Renal pelvis (tissue), 4 donors: ENCODE measurements around the gene EYS. TPM values are rescaled to one million over a fixed set of nuclear protein-coding genes. Genes with fewer than 3 reads are reported as not detected.
"Not testable (repeated sequence)": the region's sequence is repeated elsewhere in the genome, so short reads cannot be mapped to it uniquely, and the experiment has no call there.

Source experiments
- DNase-seq: peaks from one replicate; pipeline ENCODE4 v3.0.0-alpha.2; 2013
- polyA plus RNA-seq, 3 donors: library from polyadenylated mRNA; unstranded; fragments of 120-200 nt; gene quantifications; one replicate each; pipeline ENCODE4 v1.2.1, GENCODE V29; 2013; ENCODE audit not compliant: insufficient read length in 3 of 3

The EYS gene
- polyA plus RNA-seq, 3 donors: 0.50 to 1.2 (median 0.82) TPM

DNA sequence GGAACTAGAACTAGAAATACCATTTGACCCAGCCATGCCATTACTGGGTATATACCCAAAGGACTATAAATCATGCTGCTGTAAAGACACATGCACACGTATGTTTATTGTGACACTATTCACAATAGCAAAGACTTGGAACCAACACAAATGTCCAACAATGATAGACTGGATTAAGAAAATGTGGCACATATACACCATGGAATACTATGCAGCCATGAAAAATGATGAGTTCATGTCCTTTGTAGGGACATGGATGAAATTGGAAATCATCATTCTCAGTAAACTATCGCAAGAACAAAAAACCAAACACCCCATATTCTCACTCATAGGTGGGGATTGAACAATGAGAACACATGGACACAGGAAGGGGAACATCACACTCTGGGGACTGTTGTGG is 1968.8 kb downstream of the EYS start:
- DNase-seq: not testable (repeated sequence)

GRCh38 chr6:63734923-63735322 is 1972.1 kb downstream of the EYS start:
- no peak for DNase-seq

DNA sequence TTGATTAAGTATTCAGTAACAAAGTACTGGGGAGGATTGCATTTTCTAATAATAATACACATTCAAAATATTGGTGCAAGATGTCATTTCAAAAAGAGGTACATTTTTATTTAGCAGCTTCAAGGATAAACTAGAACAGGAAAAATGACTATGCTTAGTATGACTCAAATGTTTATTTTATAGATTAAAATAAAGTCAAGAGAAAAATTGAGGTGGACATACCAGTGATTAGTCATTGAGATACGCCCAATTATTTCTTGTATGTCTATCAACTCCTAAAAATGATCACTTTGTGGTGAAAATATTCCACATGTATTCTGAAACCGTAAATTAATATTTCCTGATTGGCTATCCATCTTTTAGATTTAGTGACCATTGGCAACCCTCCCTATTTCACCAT is 1974.7 kb downstream of the EYS start:
- no peak for DNase-seq

DNA sequence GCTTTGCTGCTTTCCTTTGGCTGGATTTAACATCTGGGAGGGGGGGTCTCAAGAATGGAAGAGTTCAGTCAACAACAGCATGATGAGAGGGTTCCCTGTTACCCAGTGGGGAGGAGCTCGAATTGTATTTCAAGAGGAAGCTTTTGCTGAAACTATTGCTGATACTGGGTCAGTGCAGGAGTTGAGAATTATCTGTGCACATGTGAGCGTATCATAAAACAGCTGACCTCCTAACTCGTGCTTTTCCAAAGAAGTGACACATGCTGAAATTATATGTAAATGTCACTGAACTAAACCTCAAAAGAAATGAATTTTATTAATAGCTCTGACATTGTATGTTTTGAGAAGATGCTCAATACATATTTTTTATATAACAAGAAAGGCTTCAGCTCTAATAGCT is 1975.1 kb downstream of the EYS start:
- no peak for DNase-seq

DNA sequence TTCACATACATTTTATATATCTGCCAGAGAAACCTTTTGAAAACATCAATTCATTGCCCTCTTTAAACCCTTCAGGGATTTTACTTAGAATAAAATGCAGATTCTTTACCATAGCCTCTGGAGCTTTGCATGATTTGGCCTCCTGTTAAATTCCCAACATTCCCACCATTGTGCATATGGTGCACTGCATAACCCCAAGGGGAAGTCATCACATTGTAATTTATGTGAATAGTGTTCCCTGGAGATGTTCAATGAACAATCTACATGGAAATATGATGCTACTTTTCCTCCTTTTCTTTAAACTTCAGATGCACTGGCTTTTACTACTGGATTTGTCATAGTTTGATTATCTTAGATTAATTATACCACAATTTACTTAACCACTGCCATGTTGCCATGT is 1976.7 kb downstream of the EYS start:
- no peak for DNase-seq

- no peak for DNase-seq
Measured at GRCh38 chr6:63724721-63725120, 1982.3 kb downstream of the EYS start.

- no peak for DNase-seq
Measured at GRCh38 chr6:63721181-63721580, 1985.8 kb downstream of the EYS start.

GRCh38 chr6:63716169-63716568 is 1990.9 kb downstream of the EYS start:
- no peak for DNase-seq

DNA sequence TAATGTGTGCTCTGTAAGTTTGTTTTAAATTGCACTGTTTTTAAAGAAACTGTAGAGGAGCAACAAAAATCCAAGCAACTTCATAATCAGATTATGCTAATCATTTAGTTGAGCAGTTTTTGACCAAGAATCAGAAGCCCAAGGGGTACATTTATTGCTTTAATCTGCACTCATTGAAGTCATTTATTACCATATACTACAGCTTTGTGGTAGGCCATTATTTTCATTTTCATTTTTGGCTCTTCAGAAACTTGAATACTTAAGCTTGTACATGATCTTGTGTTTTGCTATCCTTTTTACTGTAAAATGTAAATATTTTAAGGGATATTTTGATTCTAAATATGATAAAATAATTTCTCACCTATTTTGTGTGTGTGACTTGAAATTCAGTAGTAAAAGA is 1992.9 kb downstream of the EYS start:
- no peak for DNase-seq

DNA sequence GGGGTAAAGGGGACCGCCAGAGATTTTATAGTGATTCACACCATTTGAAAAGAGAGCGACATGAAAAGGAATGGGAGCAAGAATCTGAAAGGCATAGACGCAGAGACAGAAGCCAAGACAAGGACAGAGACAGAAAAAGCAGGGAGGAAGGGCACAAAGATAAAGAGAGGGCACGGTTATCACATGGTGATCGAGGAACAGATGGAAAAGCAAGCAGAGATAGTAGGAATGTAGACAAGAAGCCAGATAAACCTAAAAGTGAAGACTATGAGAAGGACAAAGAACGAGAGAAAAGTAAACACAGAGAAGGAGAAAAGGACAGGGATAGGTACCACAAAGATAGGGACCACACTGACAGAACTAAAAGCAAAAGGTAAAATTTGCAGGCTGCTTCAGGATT is 1993.7 kb downstream of the EYS start:
- DNase-seq: no peak

DNA sequence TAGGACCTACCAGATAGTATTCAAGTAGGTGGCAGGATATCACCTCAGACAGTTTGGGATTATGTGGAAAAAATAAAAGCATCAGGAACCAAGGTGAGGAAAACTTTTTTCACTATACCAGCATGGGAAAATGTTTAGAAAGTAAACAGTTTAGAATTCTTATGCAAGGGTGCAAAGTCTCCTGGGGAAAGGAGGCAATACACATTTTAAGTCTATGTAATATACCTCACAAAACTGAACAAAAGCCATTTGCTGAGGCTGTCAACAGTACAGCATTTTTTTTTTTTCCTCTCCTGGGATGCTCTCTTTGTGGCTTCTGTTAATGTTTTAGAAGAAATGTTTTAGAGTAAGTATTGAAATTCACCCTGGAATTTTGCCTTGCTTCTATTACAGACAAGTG is 1997.9 kb downstream of the EYS start:
- DNase-seq: no peak

GRCh38 chr6:63708631-63709030 is 1998.4 kb downstream of the EYS start:
- DNase-seq: no peak

GRCh38 chr6:63706630-63707029 is 2000.4 kb downstream of the EYS start:
- no peak for DNase-seq

DNA sequence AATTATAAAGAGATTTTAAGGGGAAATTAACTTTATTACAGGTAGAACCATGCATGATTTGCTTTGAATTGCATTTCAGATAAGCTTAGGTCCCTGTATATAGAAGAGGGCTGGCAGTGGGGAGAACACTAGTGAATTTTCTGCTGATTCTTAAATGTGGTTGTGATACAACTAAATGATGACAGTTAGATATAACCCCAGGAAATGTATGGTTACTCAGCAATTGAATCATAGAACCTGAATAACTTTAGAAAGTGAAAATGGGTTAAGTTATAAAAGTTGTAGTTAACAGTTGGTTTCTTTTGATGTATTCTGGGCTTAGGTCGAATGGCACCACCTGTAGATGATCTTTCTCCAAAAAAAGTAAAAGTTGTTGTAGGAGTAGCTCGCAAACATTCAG is 2001.3 kb downstream of the EYS start:
- no peak for DNase-seq

- DNase-seq: no peak
Measured at GRCh38 chr6:63690221-63690620, 2016.8 kb downstream of the EYS start.

GRCh38 chr6:63689421-63689820 is 2017.6 kb downstream of the EYS start:
- no peak for DNase-seq

DNA sequence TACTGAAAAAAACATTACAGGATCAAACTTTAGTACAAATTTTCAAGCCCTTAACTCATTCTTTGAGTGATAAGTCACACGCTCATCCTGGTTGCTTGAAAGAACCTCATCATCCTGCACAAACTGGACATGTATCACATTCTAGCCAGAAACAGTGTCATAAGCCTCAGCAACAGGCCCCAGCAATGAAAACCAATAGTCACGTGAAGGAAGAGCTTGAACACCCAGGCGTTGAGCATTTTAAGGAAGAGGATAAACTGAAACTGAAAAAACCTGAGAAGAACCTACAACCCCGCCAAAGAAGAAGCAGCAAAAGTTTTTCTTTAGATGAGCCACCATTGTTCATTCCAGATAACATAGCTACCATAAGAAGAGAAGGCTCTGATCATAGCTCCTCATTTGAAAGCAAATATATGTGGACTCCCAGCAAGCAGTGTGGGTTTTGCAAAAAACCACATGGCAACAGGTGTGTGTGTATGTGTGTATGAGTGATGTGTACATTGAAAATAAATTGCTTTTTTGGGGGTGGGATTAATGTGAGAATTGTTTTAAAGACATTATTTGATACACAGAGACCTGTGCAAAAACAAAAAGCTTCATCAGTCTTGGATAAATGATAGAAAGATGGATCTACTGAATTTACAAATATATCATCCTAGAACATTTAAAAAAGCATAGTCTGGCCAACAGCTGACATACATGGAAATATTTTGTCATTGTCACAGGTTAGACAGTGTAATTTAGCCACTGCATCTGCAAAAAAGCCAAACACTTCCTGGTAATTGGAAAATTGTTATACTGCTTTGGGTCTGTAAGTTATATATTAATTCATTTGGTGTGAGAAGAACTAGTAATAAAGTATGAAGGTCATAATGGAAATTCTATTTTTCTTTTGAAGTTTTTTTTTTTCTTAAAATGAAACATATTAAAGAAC is 2021.3 kb downstream of the EYS start:
- no peak for DNase-seq

DNA sequence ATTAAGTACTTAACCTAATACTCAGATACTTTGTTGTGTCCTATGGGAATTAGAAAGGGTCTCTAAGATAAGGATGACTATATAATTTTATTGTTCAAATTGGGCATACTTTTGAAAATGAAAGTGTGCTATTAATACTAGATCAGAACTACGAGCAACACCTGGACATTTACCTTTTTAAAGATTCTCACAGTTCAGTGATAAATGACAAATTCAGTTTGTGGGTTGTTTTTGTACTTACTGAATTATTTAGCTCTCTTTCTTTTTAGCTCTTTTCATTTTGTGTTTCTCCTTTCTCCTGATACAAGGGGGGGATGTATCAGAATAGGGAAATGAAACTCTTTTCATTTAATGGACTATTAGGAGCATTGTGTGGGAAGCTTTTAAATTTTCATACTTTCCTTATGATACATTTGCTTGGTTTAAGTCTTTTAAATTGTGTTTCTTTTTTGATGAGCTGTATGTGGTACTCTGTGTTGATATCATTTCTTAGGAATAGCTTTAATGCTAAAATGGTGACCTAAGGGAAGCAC is 2023.9 kb downstream of the EYS start:
- DNase-seq: no peak

DNA sequence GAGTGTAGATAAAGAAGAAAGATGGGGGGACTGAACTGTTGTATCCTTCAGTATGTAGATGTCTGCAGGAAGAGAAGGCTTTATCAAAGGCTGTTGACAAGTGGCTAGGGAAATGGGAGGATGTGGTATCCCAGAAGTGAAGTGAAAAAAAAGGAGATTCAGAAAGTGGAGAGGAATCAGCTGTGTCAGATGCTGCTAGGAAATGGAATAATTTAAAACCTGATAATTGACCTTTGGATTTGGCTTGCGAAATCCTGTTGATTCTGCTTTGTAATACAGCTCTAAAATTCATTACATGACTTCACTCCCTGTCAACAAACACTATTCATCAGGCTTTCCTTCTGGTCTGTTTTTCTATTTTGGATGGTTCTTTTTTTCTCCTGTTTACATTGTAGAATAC is 2029.7 kb downstream of the EYS start:
- DNase-seq: peak; percentile 14

- no peak for DNase-seq
Measured at GRCh38 chr6:63676412-63677114, 2030.5 kb downstream of the EYS start.

DNA sequence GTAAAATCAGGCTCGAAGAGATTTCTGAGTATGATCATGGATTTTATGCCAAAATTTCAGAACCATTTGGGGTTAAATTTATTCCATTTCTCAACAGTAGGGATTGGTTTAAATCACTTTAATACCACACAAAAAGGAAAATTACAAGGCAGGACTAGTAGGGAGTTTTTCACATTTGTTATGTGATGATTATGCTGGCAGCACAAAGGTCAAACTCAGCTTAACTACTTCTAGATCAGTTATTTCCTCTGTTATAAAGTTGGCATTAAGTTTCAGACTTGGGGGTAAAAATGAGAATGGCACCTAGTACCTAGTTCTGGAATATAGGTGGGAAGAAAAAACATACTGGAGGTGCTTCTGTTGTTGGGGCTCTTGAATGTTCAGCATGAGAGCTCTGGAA is 2031.9 kb downstream of the EYS start:
- no peak for DNase-seq

DNA sequence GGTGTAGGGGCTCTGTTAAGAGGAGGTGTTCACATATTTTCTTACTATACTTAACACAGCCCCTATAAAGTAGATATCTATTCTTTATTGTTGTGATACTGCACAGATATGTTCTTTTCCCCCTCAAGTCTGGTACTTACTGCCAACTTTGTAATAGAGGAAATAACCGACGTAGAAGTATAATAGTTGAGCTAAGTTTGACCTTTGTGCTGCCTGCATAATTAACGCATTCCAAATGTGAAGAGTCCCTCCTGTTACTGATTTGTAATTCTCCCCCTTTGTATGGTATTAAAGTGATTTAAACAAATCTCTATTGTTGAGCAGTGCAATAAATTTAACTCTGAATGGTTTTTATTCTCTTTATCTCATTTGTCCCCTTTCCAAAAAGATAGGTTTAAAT is 2032.4 kb downstream of the EYS start:
- no peak for DNase-seq

DNA sequence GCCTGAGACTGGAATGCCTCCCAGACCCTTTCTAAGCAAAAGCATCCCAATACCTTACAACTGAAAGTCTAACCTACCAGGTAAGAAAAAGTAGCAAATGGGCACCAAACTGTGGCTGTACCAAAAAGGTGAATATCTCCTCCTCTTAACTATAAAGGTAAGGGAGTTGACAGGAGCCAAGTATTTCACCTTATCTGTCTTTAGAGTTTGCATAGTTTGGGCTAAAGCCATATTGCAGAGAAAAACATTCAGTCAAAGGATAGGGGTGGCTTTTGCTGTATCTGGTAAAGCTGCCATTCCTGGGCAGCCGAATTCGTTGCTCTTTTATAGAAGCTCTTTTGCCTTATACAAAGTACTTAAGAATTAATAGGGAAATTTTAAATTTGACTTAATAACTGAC is 2033.3 kb downstream of the EYS start:
- DNase-seq: no peak
